ENCODE data around the gene PLAC1.

DNA sequence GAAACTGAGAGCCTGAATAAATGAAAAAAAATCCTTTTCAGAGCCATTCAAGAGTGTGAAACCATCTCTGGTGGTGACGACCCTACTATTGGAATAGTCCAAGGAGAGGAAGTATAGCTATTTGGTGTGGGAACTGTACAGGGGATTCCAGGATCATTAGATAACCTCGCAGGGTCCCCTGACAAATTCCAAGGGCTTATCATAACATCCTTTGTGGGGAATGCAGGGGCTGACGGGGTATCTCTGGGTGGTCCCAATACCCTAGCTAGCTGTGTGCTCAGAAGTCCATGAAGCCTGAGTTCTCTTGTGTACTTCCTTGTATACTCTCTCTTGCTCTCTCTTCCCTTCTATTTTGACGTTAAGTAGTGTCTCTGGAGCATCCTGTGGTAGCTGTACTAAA lies 13.8 kb upstream of the PLAC1 start:
- no peak for TF ChIP-seq POLR2AphosphoS5 (IDR thresholded peaks at IDR 0.05; ENCODE audit: low read depth, low read length)
- TF ChIP-seq TAF1 (IDR thresholded peaks at IDR 0.05; ENCODE audit: low read depth, low read length): no peak
- no peak for TF ChIP-seq POLR2A (IDR thresholded peaks at IDR 0.05; ENCODE audit: low read depth, low read length)
- no peak for TF ChIP-seq POU2F2 (IDR thresholded peaks at IDR 0.05; ENCODE audit: low read depth, low read length)
- no peak for TF ChIP-seq SPI1 (IDR thresholded peaks at IDR 0.05; ENCODE audit: low read depth, low read length)
